Brain pericyte (primary cell): ENCODE measurements around the gene HNRNPH3.

Experiments used
- DNase-seq: peaks from one replicate; pipeline ENCODE4 v3.0.0-alpha.2; 2012; ENCODE audit warnings: low read depth, low spot score

Gene HNRNPH3

DNA sequence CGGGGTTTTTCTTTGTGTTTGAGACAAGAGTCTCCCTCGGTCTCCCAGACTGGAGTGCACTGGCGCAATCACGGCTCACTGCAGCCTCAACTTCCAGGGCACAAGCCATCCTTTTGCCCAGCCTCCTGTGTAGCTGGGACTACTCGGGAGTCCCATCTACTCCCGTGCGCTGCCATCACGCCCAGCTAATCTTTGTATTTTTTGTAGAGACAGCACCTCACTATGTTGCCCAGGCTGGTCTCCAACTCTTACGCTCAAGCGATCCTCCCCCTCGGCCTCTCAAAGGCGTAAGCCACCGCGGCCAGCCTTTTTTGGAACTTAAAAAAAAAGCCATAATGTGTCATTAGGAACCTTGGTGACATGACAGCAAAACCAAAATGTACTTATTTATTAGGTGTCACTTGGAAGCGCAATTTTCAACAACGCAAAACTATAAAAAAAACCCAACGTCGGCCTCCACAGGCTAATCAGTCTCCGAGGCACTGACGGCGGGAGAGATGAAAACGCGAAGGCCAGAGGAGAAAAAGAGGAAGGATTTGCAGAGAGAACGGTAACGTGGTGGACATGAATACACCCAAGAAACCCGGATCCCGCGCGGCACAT lies 911 bp upstream of the HNRNPH3 start:
- DNase-seq, result no peak

DNA sequence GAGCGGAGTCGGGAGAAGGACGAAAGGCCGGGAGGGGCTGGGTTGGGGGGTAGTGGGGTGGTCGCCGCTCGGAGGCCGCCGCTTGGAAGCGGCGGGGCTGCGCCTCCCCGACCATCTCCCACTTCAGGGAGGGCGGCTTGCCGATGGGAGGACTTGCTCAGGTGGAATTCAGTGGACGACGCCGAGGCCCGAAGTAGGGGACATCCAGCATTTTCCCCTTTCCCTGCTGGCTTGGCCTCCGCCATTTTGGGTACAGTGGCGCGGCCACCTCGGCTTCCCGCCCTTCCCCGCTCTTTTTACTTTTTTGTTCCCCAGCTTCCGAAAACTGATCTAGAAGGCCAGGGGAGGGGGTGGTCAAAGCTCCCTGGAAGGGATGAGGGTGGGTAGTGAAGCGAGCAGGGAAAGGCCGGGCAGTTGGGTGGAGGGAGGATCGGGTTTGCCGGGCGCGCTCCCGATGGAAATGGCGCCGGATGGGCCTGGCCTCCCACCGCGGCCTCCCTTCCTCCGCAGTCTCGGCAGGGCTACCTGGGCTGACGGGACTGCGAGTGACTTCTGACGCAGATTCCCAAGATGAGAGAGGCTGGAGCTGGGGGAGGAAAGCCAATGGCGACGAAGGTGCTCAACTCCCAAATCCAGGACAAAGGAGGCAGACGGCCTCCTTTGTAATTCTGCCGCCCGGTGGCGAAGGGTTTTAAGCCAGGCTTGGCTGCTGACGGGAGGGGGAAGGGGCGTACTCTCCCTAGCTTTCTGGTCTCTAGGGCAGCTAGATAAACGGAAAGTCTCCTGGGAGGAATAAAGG lies 594 bp downstream of the HNRNPH3 start, which contains the start of gene PBLD:
PBLD (minus strand) TSS at position 670 of the 799 bp plus-strand sequence. CDS start 26,084 bp downstream, outside the sequence.
- DNase-seq, result peak; percentile 41

- DNase-seq, result no peak
These were observed 1.2 kb downstream of the HNRNPH3 start for GRCh38 chr10:68333058-68333395.

GRCh38 chr10:68333440-68334431 lies 1.9 kb downstream of the HNRNPH3 start:
- no peak for DNase-seq

DNA sequence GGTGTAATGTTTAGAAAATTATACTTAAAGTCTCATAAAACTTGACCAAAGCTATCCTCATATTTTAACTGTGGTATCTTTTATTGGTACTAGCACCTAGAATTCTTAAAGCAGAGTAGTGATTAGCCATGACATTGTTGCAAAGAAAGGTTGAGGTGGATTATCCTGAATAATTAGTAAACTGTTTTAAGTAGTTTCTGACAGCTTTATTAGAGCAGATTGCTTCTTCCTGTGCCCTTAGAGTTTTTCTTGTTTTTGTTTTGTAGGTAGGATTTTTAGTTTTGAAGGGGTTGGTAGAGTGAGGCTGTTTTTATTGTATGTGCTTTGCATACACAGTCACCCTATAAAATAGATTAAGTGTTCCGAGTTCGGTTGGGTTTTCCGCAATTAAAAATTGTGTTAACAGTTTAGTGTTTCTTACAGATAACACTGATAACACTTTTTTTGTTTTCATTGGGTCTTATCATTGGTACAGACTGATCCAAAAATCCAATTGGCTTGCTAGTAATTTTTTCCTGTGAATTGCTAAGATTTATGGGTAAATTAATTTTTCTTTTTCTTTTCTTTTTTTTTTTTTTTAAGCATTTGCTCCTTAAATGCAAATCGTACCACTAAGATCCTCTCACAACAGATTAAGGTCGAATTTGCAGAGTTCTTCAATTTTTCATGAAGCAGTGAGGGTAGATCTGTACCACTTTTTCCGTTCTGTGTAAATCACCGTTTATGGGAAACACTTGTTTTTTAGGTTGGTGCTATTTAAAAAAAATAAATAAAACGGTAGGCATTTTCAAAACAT lies 3.0 kb downstream of the HNRNPH3 start:
- DNase-seq, result no peak

DNA sequence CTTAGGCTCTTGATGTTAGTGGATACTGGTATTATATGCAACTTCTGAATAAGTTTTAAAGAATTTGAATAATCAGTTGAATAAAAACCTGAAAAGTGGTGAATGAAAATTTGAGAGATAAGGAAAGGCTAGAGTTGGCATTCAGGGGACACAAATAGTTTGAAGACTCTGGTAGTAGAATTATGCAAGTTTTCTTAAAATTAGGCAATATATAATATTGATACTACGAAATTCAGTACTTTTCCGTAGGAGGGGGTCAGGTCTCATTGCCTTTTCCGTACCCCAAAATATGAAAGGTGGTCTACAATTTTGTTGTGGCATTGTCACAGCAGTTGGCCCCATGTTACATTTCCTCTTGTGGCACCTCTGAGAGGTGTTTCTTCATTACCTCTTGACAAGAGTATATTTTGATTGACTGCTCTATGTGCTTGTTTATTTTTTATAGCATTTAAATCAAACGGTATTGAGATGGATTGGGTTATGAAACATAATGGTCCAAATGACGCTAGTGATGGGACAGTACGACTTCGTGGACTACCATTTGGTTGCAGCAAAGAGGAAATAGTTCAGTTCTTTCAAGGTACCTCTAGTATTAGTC lies 5.0 kb downstream of the HNRNPH3 start:
- DNase-seq, result no peak

DNA sequence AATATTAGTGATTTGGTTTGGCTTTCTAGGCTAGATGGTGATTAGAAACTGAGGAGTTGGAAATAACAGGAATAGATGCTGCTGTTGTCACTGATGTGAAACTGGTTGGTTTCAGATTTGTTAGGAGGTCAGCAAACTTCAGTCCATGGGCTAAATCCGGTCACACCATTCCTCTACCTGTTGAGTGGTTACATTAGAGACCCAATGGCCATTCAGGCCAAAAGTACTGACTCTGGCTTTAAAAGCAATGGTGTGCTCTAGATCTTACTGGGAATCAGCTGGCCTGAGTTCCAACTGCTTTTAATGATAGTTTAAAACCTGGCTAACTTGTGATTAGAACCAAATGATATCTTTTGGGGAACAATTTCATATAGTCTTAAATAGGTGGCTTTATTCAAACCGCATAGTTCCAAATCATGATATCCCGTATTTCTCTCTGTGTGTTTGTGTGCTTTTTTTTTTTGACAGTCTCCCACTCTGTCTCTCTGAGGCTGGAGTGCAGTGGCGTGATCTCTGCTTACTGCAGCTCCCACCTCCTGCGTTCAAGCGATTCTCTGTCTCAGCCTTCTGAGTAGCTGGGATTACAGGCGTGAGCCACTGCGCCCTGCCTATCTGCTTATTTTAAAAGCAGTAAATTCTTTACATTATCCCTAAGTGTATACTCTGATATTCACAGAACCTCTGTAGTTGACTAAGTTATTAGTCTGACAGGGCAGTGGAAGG lies 8.7 kb downstream of the HNRNPH3 start:
- DNase-seq, result no peak

GRCh38 chr10:68342909-68343516 lies 11.1 kb downstream of the HNRNPH3 start:
- no peak for DNase-seq

DNA sequence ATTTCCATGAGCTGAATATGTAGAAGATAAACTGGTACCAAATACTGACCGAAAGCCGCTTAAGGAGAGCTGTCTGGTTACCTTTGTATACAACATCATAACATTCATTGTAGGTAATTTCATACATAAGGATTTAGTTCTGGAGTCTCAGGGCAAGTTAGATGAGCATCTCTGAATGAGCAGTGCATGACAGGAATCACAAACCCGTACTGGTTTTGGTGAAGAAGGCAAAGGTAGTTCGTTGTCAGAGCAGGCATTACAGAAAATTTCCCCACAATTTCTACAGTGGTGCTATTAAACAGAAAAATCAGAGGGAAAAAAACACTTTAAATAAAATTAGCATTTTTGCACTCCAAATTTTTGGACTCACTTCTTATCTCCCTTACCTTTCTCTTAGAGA lies 13.8 kb downstream of the HNRNPH3 start:
- no peak for DNase-seq

DNA sequence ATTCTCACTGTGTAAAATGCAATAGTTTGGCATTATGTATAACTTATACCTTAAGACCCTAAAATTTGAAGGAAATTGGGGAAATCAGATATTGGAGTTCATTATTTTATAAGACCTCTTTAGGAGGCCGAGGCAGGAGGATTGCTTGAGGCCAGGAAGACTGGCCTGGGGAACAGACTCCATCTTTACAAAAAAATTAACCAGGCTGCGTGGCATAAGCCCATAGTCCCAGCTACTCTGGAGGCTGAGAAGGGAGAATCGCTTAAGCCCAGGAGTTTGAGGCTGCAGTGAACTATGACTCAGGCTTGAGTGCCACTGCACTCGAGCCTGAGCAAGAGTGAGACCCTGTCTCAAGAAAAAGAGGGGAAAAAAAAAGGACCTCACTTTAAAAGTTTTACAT lies 14.9 kb downstream of the HNRNPH3 start:
- DNase-seq, result no peak

DNA sequence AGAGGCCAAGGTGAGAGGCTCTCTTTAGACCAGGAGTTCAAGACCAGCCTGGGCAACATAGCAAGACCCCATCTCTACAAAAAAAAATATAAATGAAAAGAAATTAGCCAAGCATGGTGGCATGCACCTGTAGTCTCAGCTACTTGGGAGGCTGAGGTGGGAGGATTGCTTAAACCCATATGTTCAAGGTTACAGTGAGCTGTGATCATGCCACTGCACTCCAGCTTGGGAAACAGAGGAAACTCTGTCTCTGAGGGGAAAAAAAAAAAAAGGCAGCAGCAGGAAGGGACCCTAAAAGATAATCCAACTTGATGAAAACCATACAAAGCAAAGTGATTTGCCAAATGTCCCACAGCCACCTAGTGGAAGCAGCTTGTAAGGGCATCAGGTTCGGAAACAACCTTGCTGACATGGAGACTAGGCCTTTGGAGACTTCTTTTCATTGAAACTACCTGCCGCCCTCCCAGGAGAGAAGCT lies 16.4 kb downstream of the HNRNPH3 start:
- no peak for DNase-seq

DNA sequence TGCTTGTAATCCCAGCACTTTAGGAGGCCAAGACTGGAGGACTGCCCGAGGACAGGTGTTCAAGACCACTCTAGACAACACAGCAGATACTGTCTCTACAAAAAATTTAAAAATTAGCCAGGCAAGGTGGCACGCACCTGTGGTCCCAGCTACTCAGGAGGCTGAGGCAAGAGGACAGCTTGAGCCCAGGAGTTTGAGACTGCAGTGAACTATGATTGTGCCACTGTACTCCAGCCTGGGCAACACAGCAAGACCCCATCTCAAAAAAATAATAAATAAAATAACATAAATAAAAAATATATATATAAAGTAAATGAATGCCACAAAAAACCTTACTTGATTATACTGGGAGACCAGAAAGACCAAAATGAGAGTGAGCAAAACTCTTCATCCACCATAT lies 21.7 kb downstream of the HNRNPH3 start:
- no peak for DNase-seq

- DNase-seq, result no peak
These were observed 27.3 kb downstream of the HNRNPH3 start for GRCh38 chr10:68359189-68359588.

DNA sequence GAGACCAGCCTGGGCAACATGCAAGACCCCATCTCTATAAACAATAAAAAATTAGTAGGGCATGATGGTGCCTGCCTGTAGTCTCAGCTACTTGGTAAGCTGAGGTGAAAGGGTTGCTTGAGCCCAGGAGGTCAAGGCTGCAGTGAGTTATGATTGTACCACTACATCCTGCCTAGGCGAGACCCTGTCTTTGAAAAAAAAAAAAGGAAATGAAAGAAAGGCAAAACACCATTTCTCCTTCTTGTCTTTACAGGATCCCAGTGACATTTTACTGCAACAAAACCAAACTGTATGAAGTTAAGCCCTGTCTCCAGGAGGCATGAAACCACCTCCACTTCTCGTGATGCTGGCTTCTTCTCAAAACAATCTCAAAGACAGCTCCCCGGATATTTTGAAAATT lies 30.7 kb downstream of the HNRNPH3 start:
- no peak for DNase-seq

- no peak for DNase-seq
These were observed 32.4 kb downstream of the HNRNPH3 start for GRCh38 chr10:68364101-68364886.

- no peak for DNase-seq
These were observed 33.7 kb downstream of the HNRNPH3 start for GRCh38 chr10:68365611-68366010.

GRCh38 chr10:68366600-68366999 lies 34.7 kb downstream of the HNRNPH3 start:
- DNase-seq, result no peak

- no peak for DNase-seq
These were observed 35.3 kb downstream of the HNRNPH3 start for GRCh38 chr10:68367121-68367520.

GRCh38 chr10:68371604-68372003 lies 39.7 kb downstream of the HNRNPH3 start:
- no peak for DNase-seq
